Measurements from ENCODE around the gene KRT1. TPM values are rescaled to one million over a fixed set of nuclear protein-coding genes. Genes with fewer than 3 reads are reported as not detected.

Gene KRT1
- total and polyA plus RNA-seq, 2 donors (not counting 1 experiment from before 2014, with no cell fraction given), result not detected

GRCh38 chr12:52662093-52662917 is 17.9 kb downstream of the KRT1 start:
- H3K36me3 ChIP-seq (ENCODE audit: control insufficient read depth, insufficient read depth, low read length), result no peaks in the 10 kb centered on the region
- H3K4me1 ChIP-seq (ENCODE audit: control insufficient read depth, extremely low read depth, insufficient read depth, low read length), result no peaks in the 10 kb centered on the region
- no peaks in the 10 kb centered on the region for H3K27me3 ChIP-seq (ENCODE audit: control insufficient read depth, insufficient read depth, low read length)
- H3K79me2 ChIP-seq (ENCODE audit: control insufficient read depth, insufficient read depth, low read length), result no peaks in the 10 kb centered on the region
- no peaks in the 10 kb centered on the region for H4K20me1 ChIP-seq (ENCODE audit: control insufficient read depth, extremely low read depth, insufficient read depth, low read length)
- DNase-seq (ENCODE audit: low read depth in 2 of 2), result no peak
- no peak overlapping the region for H3K27ac ChIP-seq (ENCODE audit: insufficient read depth, low read length)
- no peak overlapping the region for H3K9ac ChIP-seq (ENCODE audit: insufficient read depth, low read length)
- no peaks in the 10 kb centered on the region for H3K9me3 ChIP-seq (ENCODE audit: control insufficient read depth, insufficient read depth, low read depth, low read length)
- no peak overlapping the region for H3K4me2 ChIP-seq (ENCODE audit: extremely low read depth, insufficient read depth, low read length)
- no peak for TF ChIP-seq CTCF (conservative IDR thresholded peaks at IDR 0.05 in 1 of 2, IDR thresholded peaks at IDR 0.05 in 1 of 2; ENCODE audit: low read depth in 1 of 2, low read length in 2 of 2)
- no peak for TF ChIP-seq EZH2 (IDR thresholded peaks at IDR 0.05; ENCODE audit: low read length, missing control alignments)
- H3K4me3 ChIP-seq (replicated peaks in 1 of 4; ENCODE audit: control extremely low read depth in 1 of 4, insufficient read depth in 1 of 4, low read depth in 3 of 4, low read length in 4 of 4), result no peak overlapping the region
- H2AFZ ChIP-seq (ENCODE audit: low read length), result no peak overlapping the region

- DNase-seq (ENCODE audit: low read depth in 2 of 2), result no peak
- no peak overlapping the region for H2AFZ ChIP-seq (ENCODE audit: low read length)
- no peak for TF ChIP-seq EZH2 (IDR thresholded peaks at IDR 0.05; ENCODE audit: low read length, missing control alignments)
- TF ChIP-seq CTCF (conservative IDR thresholded peaks at IDR 0.05 in 1 of 2, IDR thresholded peaks at IDR 0.05 in 1 of 2; ENCODE audit: low read depth in 1 of 2, low read length in 2 of 2), result no peak
- H4K20me1 ChIP-seq (ENCODE audit: control insufficient read depth, extremely low read depth, insufficient read depth, low read length), result no peaks in the 10 kb centered on the region
- H3K27me3 ChIP-seq (ENCODE audit: control insufficient read depth, insufficient read depth, low read length), result peaks cover 3% of the 10 kb centered on the region
- no peak overlapping the region for H3K4me2 ChIP-seq (ENCODE audit: extremely low read depth, insufficient read depth, low read length)
- H3K27ac ChIP-seq (ENCODE audit: insufficient read depth, low read length), result no peak overlapping the region
- no peak overlapping the region for H3K9ac ChIP-seq (ENCODE audit: insufficient read depth, low read length)
- H3K9me3 ChIP-seq (ENCODE audit: control insufficient read depth, insufficient read depth, low read depth, low read length), result no peaks in the 10 kb centered on the region
- no peaks in the 10 kb centered on the region for H3K79me2 ChIP-seq (ENCODE audit: control insufficient read depth, insufficient read depth, low read length)
- H3K4me3 ChIP-seq (replicated peaks in 1 of 4; ENCODE audit: control extremely low read depth in 1 of 4, insufficient read depth in 1 of 4, low read depth in 3 of 4, low read length in 4 of 4), result no peak overlapping the region
- no peaks in the 10 kb centered on the region for H3K36me3 ChIP-seq (ENCODE audit: control insufficient read depth, insufficient read depth, low read length)
- no peaks in the 10 kb centered on the region for H3K4me1 ChIP-seq (ENCODE audit: control insufficient read depth, extremely low read depth, insufficient read depth, low read length)
Measured at GRCh38 chr12:52661668-52662067, 18.5 kb downstream of the KRT1 start.

- DNase-seq (ENCODE audit: low read depth in 2 of 2), result no peak
- TF ChIP-seq CTCF (conservative IDR thresholded peaks at IDR 0.05 in 1 of 2, IDR thresholded peaks at IDR 0.05 in 1 of 2; ENCODE audit: low read depth in 1 of 2, low read length in 2 of 2) (no peak), EZH2 (IDR thresholded peaks at IDR 0.05; ENCODE audit: low read length, missing control alignments) (no peak)
Measured at GRCh38 chr12:52660934-52661499, 19.2 kb downstream of the KRT1 start.

More at GRCh38 chr12:52660934-52661499, 19.2 kb downstream of the KRT1 start:
- H3K27me3 ChIP-seq (ENCODE audit: control insufficient read depth, insufficient read depth, low read length), result peaks cover 4% of the 10 kb centered on the region
- H3K9ac ChIP-seq (ENCODE audit: insufficient read depth, low read length), result no peak overlapping the region
- no peaks in the 10 kb centered on the region for H4K20me1 ChIP-seq (ENCODE audit: control insufficient read depth, extremely low read depth, insufficient read depth, low read length)
- H3K4me1 ChIP-seq (ENCODE audit: control insufficient read depth, extremely low read depth, insufficient read depth, low read length), result no peaks in the 10 kb centered on the region
- H2AFZ ChIP-seq (ENCODE audit: low read length), result no peak overlapping the region
- H3K27ac ChIP-seq (ENCODE audit: insufficient read depth, low read length), result no peak overlapping the region
- no peaks in the 10 kb centered on the region for H3K79me2 ChIP-seq (ENCODE audit: control insufficient read depth, insufficient read depth, low read length)
- H3K9me3 ChIP-seq (ENCODE audit: control insufficient read depth, insufficient read depth, low read depth, low read length), result no peaks in the 10 kb centered on the region
- no peak overlapping the region for H3K4me2 ChIP-seq (ENCODE audit: extremely low read depth, insufficient read depth, low read length)
- H3K36me3 ChIP-seq (ENCODE audit: control insufficient read depth, insufficient read depth, low read length), result no peaks in the 10 kb centered on the region
- no peak overlapping the region for H3K4me3 ChIP-seq (replicated peaks in 1 of 4; ENCODE audit: control extremely low read depth in 1 of 4, insufficient read depth in 1 of 4, low read depth in 3 of 4, low read length in 4 of 4)

Measured in fibroblast of lung (primary cell).